Testis (tissue), 3 donors: ENCODE data around the gene GPBP1. TPM values are rescaled to one million over a fixed set of nuclear protein-coding genes. Genes with fewer than 3 reads are reported as not detected.

Experiments used
- DNase-seq: peaks from one replicate; pipeline ENCODE4 v3.0.0-alpha.2; 2019
- H3K27ac ChIP-seq, 2 donors: fragments of 200-600 bp; sonication (generic); one replicate each; pipeline ENCODE4 v1.5.1; 2019
- H3K27me3 ChIP-seq: fragments of 200-600 bp; sonication (generic); one replicate; pipeline ENCODE4 v1.5.1; 2019
- H3K36me3 ChIP-seq: fragments of 200-600 bp; sonication (generic); one replicate; pipeline ENCODE4 v1.5.1; 2017; ENCODE audit warnings: low read depth; ENCODE audit errors: missing control alignments
- H3K4me1 ChIP-seq: fragments of 200-600 bp; sonication (generic); one replicate; pipeline ENCODE4 v1.5.1; 2019
- H3K4me3 ChIP-seq, 2 donors: fragments of 200-600 bp; sonication (generic); one replicate each; pipeline ENCODE4 v1.5.1; 2017 to 2019
- H3K9me3 ChIP-seq: fragments of 200-600 bp; sonication (generic); one replicate; pipeline ENCODE4 v1.5.1; 2017
- POLR2A ChIP-seq: fragments of 450-650 bp; IDR thresholded peaks from one replicate; pipeline ENCODE4 v1.6.1; 2017; ENCODE audit warnings: antibody characterized with exemption, mild to moderate bottlenecking, moderate library complexity
- WGBS, 2 donors: methylation state at CpG; one replicate each; pipeline ENCODE4 v1.1.5; 2018; 5-methylcytosine and 5-hydroxymethylcytosine counted together
- intact Hi-C: fragments of 100-400 bp; cut with DNase I; formaldehyde crosslinking; loops from one replicate; pipeline ENCODE4 v1.15.1; 2023; ENCODE audit warnings: low total_unique reads
- polyA plus RNA-seq: library from polyadenylated mRNA; stranded (reverse); fragments of 350-450 nt; fragmentation: Illumina TruSeq; extraction: RNeasy Lipid Tissue Mini Kit (QIAGEN cat#74804); gene quantifications from one replicate; pipeline ENCODE4 v1.2.3, GENCODE V29; 2014; ENCODE audit warnings: low read depth, low replicate concordance; ENCODE audit not compliant: insufficient read depth
- total RNA-seq, 2 donors: library from RNA; depleted of rRNA; stranded (reverse); fragments of >200 nt; gene quantifications; one replicate each; pipeline ENCODE4 v1.2.3, GENCODE V29; 2016
- TF ChIP-seq, protein P1 (sequence below), 3 experiments: fragments of 450-650 bp in 2 of 3; fragments of 200-600 bp in 1 of 3; sonication (generic) in 1 of 3; IDR thresholded peaks; one replicate each; pipeline ENCODE4 v1.5.1; 2016 to 2019; ENCODE audit warnings: antibody characterized with exemption in 3 of 3, mild to moderate bottlenecking in 2 of 3, moderate library complexity in 1 of 3

The GPBP1 gene
- total and polyA plus RNA-seq, 3 donors from 2014 or later: 109 to 167 (median 137) TPM

DNA sequence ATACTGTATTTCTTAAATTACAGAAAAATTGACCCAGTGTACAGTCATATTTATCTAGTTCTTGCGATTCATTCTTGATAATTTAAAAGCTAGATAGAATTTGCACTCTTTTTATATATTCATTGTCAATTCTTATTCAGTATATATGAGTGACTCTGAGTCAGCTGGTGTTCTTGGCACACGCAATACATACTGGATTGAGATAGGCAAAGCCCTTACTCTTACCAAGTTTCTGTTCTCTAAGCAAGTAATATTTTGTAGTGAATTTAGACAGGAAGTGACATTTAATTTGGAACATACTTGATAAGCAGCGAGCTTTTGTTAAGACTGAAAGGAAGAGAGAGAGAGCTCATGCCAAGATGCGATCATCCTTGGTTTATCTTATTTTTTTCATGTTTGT, 57.7 kb downstream of the GPBP1 start:
- 79 to 87% methylated on average over 4 of the region's 4 CpGs for WGBS, 2 donors
- intact Hi-C loops: no loop called here
- H3K27ac ChIP-seq: no peak overlapping the region

DNA sequence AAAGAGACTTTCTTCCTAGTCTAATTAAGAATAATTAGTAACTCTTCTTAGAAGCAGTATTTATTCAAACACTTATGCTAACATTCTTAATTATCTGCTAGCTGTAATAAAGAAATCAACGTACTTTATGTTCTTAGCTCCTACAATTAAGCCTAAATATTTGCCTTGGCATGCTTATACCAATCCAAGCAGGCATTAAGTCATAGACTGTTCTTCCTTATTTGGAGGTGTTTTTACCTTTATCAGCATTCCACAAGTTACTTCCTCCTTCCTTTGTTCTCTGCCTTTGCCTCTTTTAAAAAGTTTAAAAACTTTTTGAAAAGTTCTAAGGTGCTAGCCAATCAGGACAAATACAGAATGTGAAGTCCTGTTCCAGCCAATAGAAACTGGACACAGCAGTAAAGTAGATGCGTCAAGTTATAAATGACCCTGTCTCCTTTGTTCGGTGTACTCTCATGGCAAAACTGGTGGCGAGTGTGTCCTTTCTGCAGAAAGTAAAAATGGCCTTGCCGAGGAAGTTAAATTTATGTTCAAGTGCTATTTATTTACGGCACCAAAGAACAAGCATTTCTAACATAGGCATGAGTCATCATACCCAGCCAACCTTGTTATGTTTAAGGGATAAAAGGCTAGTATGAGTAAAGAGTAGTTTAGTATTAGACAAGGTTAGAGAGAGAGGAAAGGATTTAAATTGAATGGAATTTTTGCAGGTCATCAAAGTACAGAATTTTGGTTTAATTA, 58.6 kb downstream of the GPBP1 start:
- intact Hi-C loops: no loop called here
- TF ChIP-seq POLR2A: no peak
- TF ChIP-seq, protein P1, sequence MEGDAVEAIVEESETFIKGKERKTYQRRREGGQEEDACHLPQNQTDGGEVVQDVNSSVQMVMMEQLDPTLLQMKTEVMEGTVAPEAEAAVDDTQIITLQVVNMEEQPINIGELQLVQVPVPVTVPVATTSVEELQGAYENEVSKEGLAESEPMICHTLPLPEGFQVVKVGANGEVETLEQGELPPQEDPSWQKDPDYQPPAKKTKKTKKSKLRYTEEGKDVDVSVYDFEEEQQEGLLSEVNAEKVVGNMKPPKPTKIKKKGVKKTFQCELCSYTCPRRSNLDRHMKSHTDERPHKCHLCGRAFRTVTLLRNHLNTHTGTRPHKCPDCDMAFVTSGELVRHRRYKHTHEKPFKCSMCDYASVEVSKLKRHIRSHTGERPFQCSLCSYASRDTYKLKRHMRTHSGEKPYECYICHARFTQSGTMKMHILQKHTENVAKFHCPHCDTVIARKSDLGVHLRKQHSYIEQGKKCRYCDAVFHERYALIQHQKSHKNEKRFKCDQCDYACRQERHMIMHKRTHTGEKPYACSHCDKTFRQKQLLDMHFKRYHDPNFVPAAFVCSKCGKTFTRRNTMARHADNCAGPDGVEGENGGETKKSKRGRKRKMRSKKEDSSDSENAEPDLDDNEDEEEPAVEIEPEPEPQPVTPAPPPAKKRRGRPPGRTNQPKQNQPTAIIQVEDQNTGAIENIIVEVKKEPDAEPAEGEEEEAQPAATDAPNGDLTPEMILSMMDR (IDR thresholded peaks at IDR 0.05): no peak
- 92 to 95% methylated on average over 6 of the region's 6 CpGs for WGBS, 2 donors

More for the DNA sequence above, 57.7 kb downstream of the GPBP1 start:
- DNase-seq: no peak
- Histone ChIP-seq H3K27me3 (no peaks in the 10 kb centered on the region), H3K9me3 (no peaks in the 10 kb centered on the region), H3K36me3 (no peaks in the 10 kb centered on the region), H3K4me3 (no peak overlapping the region), H3K4me1 (no peaks in the 10 kb centered on the region)
- no peak for TF ChIP-seq POLR2A
- TF ChIP-seq, protein P1 (IDR thresholded peaks at IDR 0.05): no peak

DNA sequence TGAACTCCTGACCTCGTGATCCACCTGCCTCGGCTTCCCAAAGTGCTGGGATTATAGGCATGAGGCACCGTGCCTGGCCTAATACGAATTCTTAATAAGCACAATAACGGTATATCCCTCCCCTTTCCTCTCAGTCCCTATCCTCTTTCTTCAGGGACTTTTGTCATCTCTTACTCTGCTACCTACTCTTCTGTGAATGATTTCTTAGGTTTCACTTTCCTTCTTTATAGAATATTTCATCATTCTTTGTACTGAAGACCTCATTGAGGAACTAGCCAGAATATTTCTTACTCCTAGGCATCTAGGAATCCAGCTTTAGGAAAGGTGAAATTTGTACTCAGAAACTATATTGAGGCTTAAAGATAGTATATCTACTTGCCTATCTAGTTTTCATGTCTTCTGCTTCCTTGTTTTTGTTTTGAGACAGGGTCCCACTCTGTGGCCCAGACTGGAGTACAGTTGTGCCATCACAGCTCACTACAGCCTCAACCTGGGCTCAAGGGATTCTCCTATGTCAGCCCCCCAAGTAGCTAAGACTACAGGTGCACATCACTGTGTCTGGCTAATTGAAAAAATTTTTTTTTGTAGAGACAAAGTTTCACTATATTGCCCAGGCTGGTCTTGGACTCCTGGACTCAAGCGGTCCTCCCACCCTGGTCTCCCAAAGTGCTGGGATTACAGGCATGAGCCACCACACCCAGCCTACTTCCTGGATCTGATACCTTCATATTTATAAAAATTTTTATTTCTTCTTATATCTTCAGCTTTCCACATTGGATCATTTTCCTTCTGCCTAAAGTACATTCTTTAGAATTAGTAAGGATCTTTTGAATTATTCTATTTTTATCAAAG, 69.7 kb downstream of the GPBP1 start:
- Histone ChIP-seq H3K36me3 (no peaks in the 10 kb centered on the region), H3K27me3 (no peaks in the 10 kb centered on the region), H3K9me3 (no peaks in the 10 kb centered on the region), H3K27ac (no peak overlapping the region), H3K4me1 (no peaks in the 10 kb centered on the region), H3K4me3 (no peak overlapping the region)
- intact Hi-C loops: no loop called here
- TF ChIP-seq POLR2A: no peak
- TF ChIP-seq, protein P1 (IDR thresholded peaks at IDR 0.05): no peak
- 84 to 92% methylated on average over 6 of the region's 6 CpGs for WGBS, 2 donors
- DNase-seq: no peak

More for the DNA sequence above, 58.6 kb downstream of the GPBP1 start:
- H3K27me3 ChIP-seq: no peaks in the 10 kb centered on the region
- H3K4me1 ChIP-seq: no peaks in the 10 kb centered on the region
- no peaks in the 10 kb centered on the region for H3K36me3 ChIP-seq
- no peaks in the 10 kb centered on the region for H3K9me3 ChIP-seq
- DNase-seq: no peak
- no peak overlapping the region for H3K4me3 ChIP-seq
- H3K27ac ChIP-seq: no peak overlapping the region

DNA sequence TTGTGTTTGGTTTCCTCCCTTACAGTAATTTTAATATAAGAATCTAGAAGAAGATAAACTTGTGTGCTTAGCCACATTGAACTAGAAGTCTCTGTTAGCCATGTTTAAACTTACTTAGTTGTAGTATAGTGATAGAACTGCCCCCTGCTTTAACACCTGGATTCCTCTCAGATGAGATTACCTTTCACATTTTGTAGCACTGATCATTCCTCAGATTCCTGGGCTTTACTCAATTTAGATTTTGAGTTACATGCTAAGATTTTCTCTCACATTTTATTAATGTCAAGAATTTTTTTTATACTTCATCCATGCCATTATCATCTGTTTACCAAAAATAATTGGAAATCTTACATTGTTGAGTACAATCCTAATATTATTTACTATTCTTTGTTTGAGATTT, 70.5 kb downstream of the GPBP1 start:
- H3K27ac ChIP-seq: no peak overlapping the region
- no peaks in the 10 kb centered on the region for H3K4me1 ChIP-seq
- no peaks in the 10 kb centered on the region for H3K27me3 ChIP-seq
- H3K4me3 ChIP-seq: no peak overlapping the region
- no peaks in the 10 kb centered on the region for H3K36me3 ChIP-seq
- no peaks in the 10 kb centered on the region for H3K9me3 ChIP-seq
- intact Hi-C loops: no loop called here
- TF ChIP-seq, protein P1 (IDR thresholded peaks at IDR 0.05): no peak
- no peak for TF ChIP-seq POLR2A
- no peak for DNase-seq
